ENCODE results near the gene IFFO2.

The IFFO2 gene

GRCh38 chr1:18960821-18961220 is 4.3 kb upstream of the IFFO2 start:
- no peaks in the 10 kb centered on the region for H3K36me3 ChIP-seq (ENCODE audit: control insufficient read depth, insufficient read depth, low read length)
- WGBS (ENCODE audit: insufficient coverage, insufficient read length): no CpG with 5 or more reads among the region's 3 CpGs
- H3K27ac ChIP-seq (ENCODE audit: low read length): no peak overlapping the region
- H3K27me3 ChIP-seq (ENCODE audit: control insufficient read depth, insufficient read depth, low read length): no peaks in the 10 kb centered on the region
- H3K4me1 ChIP-seq (ENCODE audit: control insufficient read depth, insufficient read depth, low read length): peaks cover under 1% of the 10 kb centered on the region; the same call in 1 of the 2 replicates
- H3K4me3 ChIP-seq (ENCODE audit: low read length): no peak overlapping the region
- DNase-seq (ENCODE audit: low read depth, low spot score): no peak
- H3K9me3 ChIP-seq (ENCODE audit: control insufficient read depth, insufficient read depth, low read length): no peaks in the 10 kb centered on the region

- no peaks in the 10 kb centered on the region for H3K4me1 ChIP-seq (ENCODE audit: control insufficient read depth, insufficient read depth, low read length)
- no peaks in the 10 kb centered on the region for H3K27me3 ChIP-seq (ENCODE audit: control insufficient read depth, insufficient read depth, low read length)
- no peaks in the 10 kb centered on the region for H3K36me3 ChIP-seq (ENCODE audit: control insufficient read depth, insufficient read depth, low read length)
- no CpG with 5 or more reads among the region's 4 CpGs for WGBS (ENCODE audit: insufficient coverage, insufficient read length)
- H3K27ac ChIP-seq (ENCODE audit: low read length): no peak overlapping the region
- H3K4me3 ChIP-seq (ENCODE audit: low read length): no peak overlapping the region
- DNase-seq (ENCODE audit: low read depth, low spot score): no peak
- H3K9me3 ChIP-seq (ENCODE audit: control insufficient read depth, insufficient read depth, low read length): no peaks in the 10 kb centered on the region
Measured at GRCh38 chr1:18960409-18960808, 3.9 kb upstream of the IFFO2 start.

GRCh38 chr1:18959591-18959990 is 3.1 kb upstream of the IFFO2 start:
- Histone ChIP-seq H3K36me3 (ENCODE audit: control insufficient read depth, insufficient read depth, low read length) (no peaks in the 10 kb centered on the region), H3K27me3 (ENCODE audit: control insufficient read depth, insufficient read depth, low read length) (no peaks in the 10 kb centered on the region; the same call in 1 of the 2 replicates), H3K4me1 (ENCODE audit: control insufficient read depth, insufficient read depth, low read length) (no peaks in the 10 kb centered on the region), H3K9me3 (ENCODE audit: control insufficient read depth, insufficient read depth, low read length) (no peaks in the 10 kb centered on the region), H3K4me3 (ENCODE audit: low read length) (no peak overlapping the region), H3K27ac (ENCODE audit: low read length) (no peak overlapping the region)
- no peak for DNase-seq (ENCODE audit: low read depth, low spot score)
- WGBS (ENCODE audit: insufficient coverage, insufficient read length): no CpG with 5 or more reads among the region's 4 CpGs

- Histone ChIP-seq H3K4me1 (ENCODE audit: control insufficient read depth, insufficient read depth, low read length) (no peaks in the 10 kb centered on the region), H3K4me3 (ENCODE audit: low read length) (peak overlapping the region; percentile 47; the same call in 1 of the 2 replicates), H3K27ac (ENCODE audit: low read length) (no peak overlapping the region), H3K36me3 (ENCODE audit: control insufficient read depth, insufficient read depth, low read length) (no peaks in the 10 kb centered on the region), H3K27me3 (ENCODE audit: control insufficient read depth, insufficient read depth, low read length) (no peaks in the 10 kb centered on the region; the same call in 1 of the 2 replicates), H3K9me3 (ENCODE audit: control insufficient read depth, insufficient read depth, low read length) (no peaks in the 10 kb centered on the region)
- DNase-seq (ENCODE audit: low read depth, low spot score): no peak
- WGBS (ENCODE audit: insufficient coverage, insufficient read length): no CpG with 5 or more reads among the region's 17 CpGs
Measured at GRCh38 chr1:18957532-18958300, 1.2 kb upstream of the IFFO2 start.

GRCh38 chr1:18957136-18957521 is 653 bp upstream of the IFFO2 start:
- WGBS (ENCODE audit: insufficient coverage, insufficient read length): no CpG with 5 or more reads among the region's 27 CpGs
- Histone ChIP-seq H3K27ac (ENCODE audit: low read length) (no peak overlapping the region), H3K27me3 (ENCODE audit: control insufficient read depth, insufficient read depth, low read length) (no peaks in the 10 kb centered on the region; the same call in 1 of the 2 replicates), H3K4me3 (ENCODE audit: low read length) (peak overlapping the region; percentile 47; the same call in 1 of the 2 replicates), H3K36me3 (ENCODE audit: control insufficient read depth, insufficient read depth, low read length) (no peaks in the 10 kb centered on the region), H3K9me3 (ENCODE audit: control insufficient read depth, insufficient read depth, low read length) (no peaks in the 10 kb centered on the region), H3K4me1 (ENCODE audit: control insufficient read depth, insufficient read depth, low read length) (no peaks in the 10 kb centered on the region)
- no peak for DNase-seq (ENCODE audit: low read depth, low spot score)

GRCh38 chr1:18955441-18956192 is 859 bp downstream of the IFFO2 start:
- Histone ChIP-seq H3K27me3 (ENCODE audit: control insufficient read depth, insufficient read depth, low read length) (no peaks in the 10 kb centered on the region; the same call in 1 of the 2 replicates), H3K36me3 (ENCODE audit: control insufficient read depth, insufficient read depth, low read length) (no peaks in the 10 kb centered on the region), H3K27ac (ENCODE audit: low read length) (no peak overlapping the region), H3K4me3 (ENCODE audit: low read length) (peak overlapping the region; percentile 76), H3K9me3 (ENCODE audit: control insufficient read depth, insufficient read depth, low read length) (no peaks in the 10 kb centered on the region), H3K4me1 (ENCODE audit: control insufficient read depth, insufficient read depth, low read length) (peaks cover 2% of the 10 kb centered on the region; the same call in 1 of the 2 replicates)
- WGBS (ENCODE audit: insufficient coverage, insufficient read length): no CpG with 5 or more reads among the region's 90 CpGs
- no peak for DNase-seq (ENCODE audit: low read depth, low spot score)

GRCh38 chr1:18955131-18955440 is 1.4 kb downstream of the IFFO2 start:
- H3K36me3 ChIP-seq (ENCODE audit: control insufficient read depth, insufficient read depth, low read length): no peaks in the 10 kb centered on the region
- H3K4me1 ChIP-seq (ENCODE audit: control insufficient read depth, insufficient read depth, low read length): peaks cover 4% of the 10 kb centered on the region; the same call in 1 of the 2 replicates
- H3K9me3 ChIP-seq (ENCODE audit: control insufficient read depth, insufficient read depth, low read length): no peaks in the 10 kb centered on the region
- WGBS (ENCODE audit: insufficient coverage, insufficient read length): no CpG with 5 or more reads among the region's 6 CpGs
- no peak overlapping the region for H3K27ac ChIP-seq (ENCODE audit: low read length)
- H3K4me3 ChIP-seq (ENCODE audit: low read length): peak overlapping the region; percentile 76; the same call in 1 of the 2 replicates
- no peak for DNase-seq (ENCODE audit: low read depth, low spot score)
- H3K27me3 ChIP-seq (ENCODE audit: control insufficient read depth, insufficient read depth, low read length): no peaks in the 10 kb centered on the region; the same call in 1 of the 2 replicates

- H3K4me1 ChIP-seq (ENCODE audit: control insufficient read depth, insufficient read depth, low read length): peaks cover 5% of the 10 kb centered on the region
- H3K9me3 ChIP-seq (ENCODE audit: control insufficient read depth, insufficient read depth, low read length): no peaks in the 10 kb centered on the region
- no peaks in the 10 kb centered on the region for H3K36me3 ChIP-seq (ENCODE audit: control insufficient read depth, insufficient read depth, low read length)
- DNase-seq (ENCODE audit: low read depth, low spot score): no peak
- WGBS (ENCODE audit: insufficient coverage, insufficient read length): no CpG with 5 or more reads among the region's 7 CpGs
- no peak overlapping the region for H3K4me3 ChIP-seq (ENCODE audit: low read length)
- H3K27ac ChIP-seq (ENCODE audit: low read length): no peak overlapping the region
- H3K27me3 ChIP-seq (ENCODE audit: control insufficient read depth, insufficient read depth, low read length): no peaks in the 10 kb centered on the region; the same call in 1 of the 2 replicates
Measured at GRCh38 chr1:18954270-18955071, 2.0 kb downstream of the IFFO2 start.

- peaks cover 7% of the 10 kb centered on the region for H3K4me1 ChIP-seq (ENCODE audit: control insufficient read depth, insufficient read depth, low read length)
- H3K4me3 ChIP-seq (ENCODE audit: low read length): no peak overlapping the region
- DNase-seq (ENCODE audit: low read depth, low spot score): no peak
- no CpG with 5 or more reads among the region's 11 CpGs for WGBS (ENCODE audit: insufficient coverage, insufficient read length)
- no peaks in the 10 kb centered on the region for H3K36me3 ChIP-seq (ENCODE audit: control insufficient read depth, insufficient read depth, low read length)
- H3K9me3 ChIP-seq (ENCODE audit: control insufficient read depth, insufficient read depth, low read length): no peaks in the 10 kb centered on the region
- H3K27ac ChIP-seq (ENCODE audit: low read length): no peak overlapping the region
- no peaks in the 10 kb centered on the region; the same call in 1 of the 2 replicates for H3K27me3 ChIP-seq (ENCODE audit: control insufficient read depth, insufficient read depth, low read length)
Measured at GRCh38 chr1:18953731-18954231, 2.7 kb downstream of the IFFO2 start.

GRCh38 chr1:18951818-18952391 is 4.6 kb downstream of the IFFO2 start:
- Histone ChIP-seq H3K9me3 (ENCODE audit: control insufficient read depth, insufficient read depth, low read length) (no peaks in the 10 kb centered on the region), H3K4me1 (ENCODE audit: control insufficient read depth, insufficient read depth, low read length) (peaks cover 7% of the 10 kb centered on the region), H3K27me3 (ENCODE audit: control insufficient read depth, insufficient read depth, low read length) (no peaks in the 10 kb centered on the region; the same call in 1 of the 2 replicates), H3K27ac (ENCODE audit: low read length) (no peak overlapping the region), H3K36me3 (ENCODE audit: control insufficient read depth, insufficient read depth, low read length) (no peaks in the 10 kb centered on the region), H3K4me3 (ENCODE audit: low read length) (no peak overlapping the region)
- no CpG with 5 or more reads among the region's 8 CpGs for WGBS (ENCODE audit: insufficient coverage, insufficient read length)
- no peak for DNase-seq (ENCODE audit: low read depth, low spot score)

Measured in iPS DF 6.9 (cell line).